GM12874 (cell line): ENCODE measurements around the gene SERPINB1.

Source experiments
- CTCF ChIP-seq: IDR thresholded peaks from 2 replicates; pipeline ENCODE4 v1.5.1; 2011; ENCODE audit warnings: low read depth, mild to moderate bottlenecking, control low read depth, low read length, moderate library complexity; ENCODE audit not compliant: insufficient read depth

Gene SERPINB1

GRCh38 chr6:2845880-2846208 is 4.2 kb upstream of the SERPINB1 start:
- TF ChIP-seq CTCF: no peak

GRCh38 chr6:2844008-2844407 is 2.3 kb upstream of the SERPINB1 start:
- TF ChIP-seq CTCF: no peak

- TF ChIP-seq CTCF: no peak
Measured at GRCh38 chr6:2843138-2843740, 1.6 kb upstream of the SERPINB1 start.

GRCh38 chr6:2842139-2842552 is 483 bp upstream of the SERPINB1 start:
- TF ChIP-seq CTCF: no peak

- TF ChIP-seq CTCF: no peak
Measured at GRCh38 chr6:2840749-2841061, 958 bp downstream of the SERPINB1 start.

- no peak for TF ChIP-seq CTCF
Measured at GRCh38 chr6:2839982-2840748, 1.5 kb downstream of the SERPINB1 start.

GRCh38 chr6:2839195-2839981 is 2.3 kb downstream of the SERPINB1 start:
- TF ChIP-seq CTCF: no peak
